Activated naive CD4-positive, alpha-beta T cell treated with Interleukin-2 at 50 U/mL for 16 hours (primary cell): ENCODE measurements around the gene ADAMTS13.
A peak's percentile ranks its signal among the peaks of the same experiment; 100 is the strongest.

Source experiments
- DNase-seq: peaks from one replicate; pipeline ENCODE4 v3.0.0-alpha.2; 2020

ADAMTS13 gene

DNA sequence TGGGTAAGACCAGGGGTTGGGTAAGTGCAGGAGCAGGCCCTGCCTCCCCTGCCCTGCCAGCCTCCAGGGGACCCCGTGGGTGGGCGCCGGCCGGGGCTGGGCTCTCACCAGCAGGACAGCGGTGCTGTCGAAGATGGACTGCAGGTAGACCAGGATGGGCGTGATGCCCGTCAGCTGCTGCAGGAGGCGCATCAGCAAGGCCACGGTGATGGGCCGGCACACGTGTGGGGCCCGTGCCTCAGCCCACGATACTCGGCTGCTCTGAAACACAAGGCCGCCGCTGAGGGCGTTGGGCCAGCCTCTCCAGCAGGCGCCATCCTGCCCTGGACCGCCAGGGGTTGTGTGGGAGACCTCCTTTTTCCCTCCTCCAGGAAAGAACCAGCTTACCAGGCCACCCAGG lies 52.7 kb downstream of the ADAMTS13 start:
- no peak for DNase-seq

DNA sequence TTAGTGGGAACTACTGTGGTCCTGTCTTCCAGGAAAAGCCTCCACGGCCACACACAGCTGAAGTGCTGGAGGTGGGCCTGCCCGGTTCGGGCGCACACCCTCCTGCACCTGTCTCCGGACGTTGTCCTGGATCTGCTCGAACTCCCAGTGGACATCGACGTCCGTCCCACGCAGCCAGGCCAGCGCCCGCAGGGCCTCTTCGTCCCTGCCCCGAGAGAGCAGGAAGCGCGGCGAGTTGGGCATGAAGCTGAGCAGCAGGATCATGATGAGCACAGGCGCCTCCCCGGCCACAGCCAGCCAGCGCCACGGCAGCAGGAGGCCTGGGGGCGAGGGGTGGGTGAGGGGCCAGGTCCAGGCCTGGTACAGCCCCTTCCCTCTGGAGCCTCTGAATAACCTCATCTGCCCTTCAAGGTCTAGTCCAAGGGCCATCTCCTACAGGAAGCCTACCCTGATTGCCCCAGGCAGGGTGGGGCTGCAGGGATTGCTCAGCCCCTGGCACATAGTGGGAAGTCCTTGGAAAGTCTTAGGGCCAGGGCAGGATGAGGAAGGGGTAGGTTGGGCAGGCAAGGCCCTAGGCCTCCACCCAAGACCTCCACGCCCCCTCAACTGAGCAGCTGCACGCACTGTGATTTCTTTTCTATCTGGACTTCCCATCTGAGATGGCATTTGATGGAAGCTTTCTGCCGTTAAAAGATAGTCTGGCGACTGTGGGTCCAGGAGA lies 53.3 kb downstream of the ADAMTS13 start:
- DNase-seq: no peak

DNA sequence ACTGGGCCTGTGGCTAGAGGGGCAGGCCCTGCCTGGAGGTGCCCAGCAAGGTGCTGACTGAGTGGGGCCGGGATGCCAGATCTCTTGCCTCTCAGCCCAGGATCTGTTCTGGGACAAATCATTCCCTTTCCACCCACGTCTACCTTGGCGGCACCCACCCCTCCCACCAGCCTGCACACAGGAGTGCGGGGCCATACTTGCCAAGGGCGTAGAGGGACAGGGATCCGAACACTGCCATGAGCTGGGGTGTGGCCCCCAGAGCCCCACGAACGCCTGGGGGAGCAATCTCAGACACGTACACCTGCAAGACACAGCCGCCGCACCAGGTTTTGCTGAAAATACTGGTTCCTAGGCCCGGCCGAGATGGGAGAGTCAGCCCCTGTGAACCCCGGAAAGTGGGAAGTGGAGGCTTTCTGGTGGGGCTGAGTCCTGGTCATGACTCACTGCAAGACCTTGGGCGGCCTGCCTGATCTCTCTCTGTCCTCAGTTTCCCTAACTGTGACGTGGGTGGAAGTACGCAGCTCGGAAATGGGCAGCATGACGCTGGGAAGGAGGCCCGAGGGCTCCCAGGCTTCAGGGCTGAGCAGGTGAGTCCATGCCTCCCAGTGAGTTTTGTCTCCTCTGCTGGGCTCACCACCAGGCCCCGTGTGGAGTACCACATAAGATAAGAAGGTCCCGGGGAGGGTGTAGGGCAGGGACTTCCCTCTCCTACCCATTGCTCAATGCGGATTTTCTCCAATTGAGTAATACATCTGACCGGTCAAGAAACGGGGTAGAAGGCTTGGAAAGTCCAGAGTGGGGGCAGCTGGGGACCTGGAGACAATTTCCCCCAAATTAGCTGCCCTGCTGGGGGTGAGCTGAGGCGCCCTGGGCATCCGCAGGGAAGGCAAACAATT lies 54.1 kb downstream of the ADAMTS13 start:
- DNase-seq: no peak

- no peak for DNase-seq
Observed at GRCh38 chr9:133476941-133477340, 54.8 kb downstream of the ADAMTS13 start.

DNA sequence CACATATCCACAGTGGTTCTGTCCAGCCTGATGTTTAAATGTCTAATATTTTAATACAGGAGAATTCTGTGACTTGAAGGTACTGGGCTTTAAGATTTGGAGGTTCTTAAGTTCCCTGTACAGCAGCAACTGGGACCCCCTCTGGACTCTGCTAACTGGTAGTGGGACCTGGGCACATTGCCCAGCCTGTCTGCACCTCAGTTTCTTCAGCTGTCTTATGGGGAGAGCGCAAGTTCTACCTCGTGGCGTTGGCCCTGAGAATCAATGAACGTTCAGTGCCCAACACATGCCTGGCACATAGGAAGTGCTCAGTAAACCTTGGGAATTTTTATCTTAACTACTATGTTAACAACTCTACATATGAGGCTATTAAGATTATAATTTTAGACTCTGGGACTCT lies 55.3 kb downstream of the ADAMTS13 start:
- no peak for DNase-seq

GRCh38 chr9:133477992-133478850 lies 56.1 kb downstream of the ADAMTS13 start:
- DNase-seq: no peak

GRCh38 chr9:133478851-133479711 lies 56.9 kb downstream of the ADAMTS13 start, which contains the start of gene SLC2A6:
SLC2A6 (minus strand) TSS chr9:133479099; CDS start chr9:133479059, 40 bp downstream.
- DNase-seq: peak; percentile 85

- no peak for DNase-seq
Observed at GRCh38 chr9:133483611-133484010, 61.4 kb downstream of the ADAMTS13 start.

DNA sequence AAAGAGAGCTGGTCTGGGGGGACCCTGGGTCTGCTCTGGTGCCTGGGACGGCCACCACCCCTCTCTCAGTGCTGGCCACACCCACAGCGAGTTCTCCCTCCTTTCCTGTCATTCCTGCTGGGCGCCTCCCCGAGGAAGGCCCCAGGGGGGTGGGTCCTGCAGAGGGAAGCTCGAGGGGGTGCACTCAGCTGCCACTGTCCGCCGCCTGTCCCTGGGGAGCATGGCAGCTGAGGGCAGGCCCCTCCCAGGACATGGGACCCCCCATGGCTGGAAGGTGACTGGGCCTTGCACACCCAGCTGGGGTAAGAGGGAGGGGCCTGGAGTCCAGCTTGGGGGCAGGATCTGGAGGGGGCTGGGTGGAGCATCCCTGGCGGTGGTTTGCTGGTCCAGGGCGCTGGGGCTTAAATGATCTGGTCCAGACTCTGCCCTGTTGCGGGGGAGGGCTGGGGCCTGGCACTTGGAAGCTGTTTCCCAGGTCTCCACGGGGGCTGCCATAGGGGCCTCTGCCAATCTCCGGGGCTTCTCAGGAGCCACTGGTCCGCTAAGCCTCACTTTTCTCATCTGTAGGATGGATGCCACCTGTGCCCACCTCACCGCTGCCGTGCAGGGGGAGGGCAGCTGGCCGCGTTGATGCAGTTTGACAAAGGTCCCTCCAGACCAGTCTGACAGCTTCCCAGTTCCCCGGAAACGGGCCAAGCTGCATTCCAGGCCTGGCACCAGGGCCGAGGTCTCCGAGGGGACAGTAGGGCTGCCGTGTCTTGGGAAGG lies 62.7 kb downstream of the ADAMTS13 start:
- no peak for DNase-seq

GRCh38 chr9:133485531-133486260 lies 63.5 kb downstream of the ADAMTS13 start:
- DNase-seq: no peak

DNA sequence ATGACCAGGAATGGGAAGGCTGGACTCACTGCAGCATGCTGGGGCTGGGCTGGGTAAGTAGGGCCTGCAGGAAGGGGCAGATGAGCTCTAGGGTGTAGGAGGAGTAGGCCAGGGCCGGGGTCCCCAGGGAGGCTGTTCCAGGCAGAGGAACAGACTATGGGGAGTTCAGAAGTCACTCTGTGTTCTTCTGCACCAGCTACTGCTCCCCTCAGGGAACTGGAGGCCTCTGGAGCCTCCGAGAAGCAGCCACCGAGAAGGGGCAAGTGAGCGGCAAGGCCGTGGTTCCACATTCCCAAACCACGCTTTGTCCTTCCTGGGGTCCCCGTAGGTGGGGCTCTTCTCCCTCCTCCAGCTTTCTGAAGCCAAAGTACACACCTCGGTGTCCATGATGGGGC lies 65.2 kb downstream of the ADAMTS13 start:
- no peak for DNase-seq

GRCh38 chr9:133488686-133489252 lies 66.6 kb downstream of the ADAMTS13 start:
- DNase-seq: no peak

DNA sequence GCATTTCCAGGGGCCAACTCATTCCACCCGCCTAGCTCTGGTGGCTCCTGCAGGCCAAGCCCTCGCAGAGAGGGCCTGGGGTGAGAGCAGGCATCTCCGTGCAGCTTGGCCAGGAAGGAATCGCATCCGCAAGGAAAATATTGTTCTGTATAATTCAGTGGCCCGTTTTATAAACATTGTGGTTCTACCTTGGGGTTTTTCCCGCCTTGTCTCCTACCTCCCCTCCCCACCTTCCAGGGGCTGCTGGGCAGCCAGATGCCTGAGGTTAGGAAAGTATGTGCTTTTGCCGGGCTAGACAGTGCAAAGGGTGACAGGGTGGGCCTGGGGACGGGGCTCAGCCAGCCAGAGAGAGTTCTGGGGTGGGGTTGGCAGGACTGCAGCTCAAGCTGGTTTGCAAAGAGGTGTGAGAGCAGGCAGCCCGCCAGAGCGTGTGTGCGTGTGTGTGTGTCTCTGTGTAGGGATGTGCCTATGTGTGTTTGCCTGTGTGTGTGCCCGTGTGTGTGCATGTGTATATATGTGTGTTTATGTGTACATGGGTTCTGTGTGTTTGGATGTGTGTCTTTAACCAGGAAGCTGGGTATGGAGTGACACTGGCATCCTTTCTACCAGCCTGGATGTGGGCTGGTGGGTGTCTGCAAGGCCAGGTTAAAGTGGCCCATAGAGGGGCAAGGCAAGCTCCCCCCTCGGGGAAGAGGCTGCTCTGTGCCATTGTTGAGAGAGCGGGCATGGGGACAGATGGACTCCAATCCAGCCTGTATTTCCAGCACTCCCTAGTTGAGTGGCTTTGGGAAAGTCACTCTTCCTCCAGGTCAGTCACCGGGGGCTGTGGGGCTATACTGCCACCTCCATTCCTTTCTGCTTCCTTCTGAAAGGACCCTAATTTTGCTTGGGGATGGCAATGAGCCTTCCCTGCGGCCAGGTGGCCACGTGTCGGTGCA lies 67.4 kb downstream of the ADAMTS13 start:
- no peak for DNase-seq

DNA sequence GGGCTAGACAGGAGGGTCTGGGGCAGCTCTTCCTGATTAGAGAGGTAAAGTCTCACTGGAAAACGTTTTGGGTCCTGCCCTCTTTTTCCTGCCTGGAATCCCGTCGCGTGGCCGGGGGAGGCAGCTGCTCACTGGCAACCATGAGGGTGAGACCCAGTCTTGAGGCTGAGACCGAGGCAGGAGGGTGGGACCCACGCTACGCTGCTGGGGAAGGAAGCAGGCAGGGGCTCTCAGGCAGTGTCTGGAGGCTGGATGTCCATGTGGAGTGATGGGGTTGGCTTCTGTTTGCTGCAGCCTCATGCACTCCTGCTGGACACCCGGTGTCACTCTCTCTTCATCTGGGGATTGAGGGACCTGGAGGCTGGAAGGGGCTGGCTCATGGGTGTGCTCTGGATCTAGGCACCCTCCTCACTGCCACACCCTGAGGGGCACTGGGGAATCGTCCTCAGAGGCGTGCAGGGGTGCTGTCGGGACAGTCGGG lies 68.1 kb downstream of the ADAMTS13 start:
- no peak for DNase-seq

- no peak for DNase-seq
Observed at GRCh38 chr9:133490865-133491655, 68.9 kb downstream of the ADAMTS13 start.

DNA sequence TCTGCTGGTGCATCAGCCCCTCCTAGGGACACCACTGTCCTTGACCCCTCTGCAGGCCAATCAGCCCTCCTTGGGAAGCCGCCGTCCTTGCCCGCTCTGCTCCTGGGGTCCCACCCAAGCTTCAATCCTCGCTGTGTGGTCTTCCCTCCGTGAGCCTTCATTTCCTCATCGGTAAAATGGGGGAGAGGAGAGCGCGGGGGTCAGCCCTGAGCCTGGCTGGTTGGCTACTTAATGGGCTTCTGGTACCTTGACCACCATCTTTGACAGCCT lies 69.4 kb downstream of the ADAMTS13 start:
- no peak for DNase-seq

GRCh38 chr9:133492061-133493021 lies 70.2 kb downstream of the ADAMTS13 start:
- no peak for DNase-seq
